Activated CD8-positive, alpha-beta memory T cell treated with anti-CD3 and anti-CD28 coated beads, Interleukin-2, amount 50 U/mL, for 1 hour (primary cell): ENCODE results near the gene TTC23L.
A peak's percentile ranks its signal among the peaks of the same experiment; 100 is the strongest.

Source experiments
- DNase-seq: peaks from one replicate; pipeline ENCODE4 v3.0.0-alpha.2; 2020; ENCODE audit errors: extremely low read depth

Gene TTC23L

GRCh38 chr5:34869256-34869655, 30.3 kb downstream of the TTC23L start:
- no peak for DNase-seq

- no peak for DNase-seq
Observed at GRCh38 chr5:34870382-34870781, 31.4 kb downstream of the TTC23L start.

- DNase-seq = no peak
Observed at GRCh38 chr5:34876275-34876674, 37.3 kb downstream of the TTC23L start.

GRCh38 chr5:34881246-34881645, 42.3 kb downstream of the TTC23L start:
- DNase-seq = no peak

GRCh38 chr5:34886392-34887119, 47.6 kb downstream of the TTC23L start:
- DNase-seq = no peak

- DNase-seq = no peak
Observed at GRCh38 chr5:34889394-34889793, 50.4 kb downstream of the TTC23L start.

- DNase-seq = no peak
Observed at GRCh38 chr5:34891981-34892380, 53.0 kb downstream of the TTC23L start.

- no peak for DNase-seq
Observed at GRCh38 chr5:34892414-34892813, 53.5 kb downstream of the TTC23L start.

GRCh38 chr5:34894716-34895115, 55.8 kb downstream of the TTC23L start:
- no peak for DNase-seq

- DNase-seq = no peak
Observed at GRCh38 chr5:34895641-34896419, 56.9 kb downstream of the TTC23L start.

- DNase-seq = no peak
Observed at GRCh38 chr5:34897646-34898045, 58.7 kb downstream of the TTC23L start.

GRCh38 chr5:34898258-34898895, 59.4 kb downstream of the TTC23L start:
- DNase-seq = no peak

GRCh38 chr5:34899066-34899465, 60.1 kb downstream of the TTC23L start:
- no peak for DNase-seq

- no peak for DNase-seq
Observed at GRCh38 chr5:34900652-34901051, 61.7 kb downstream of the TTC23L start.

GRCh38 chr5:34903260-34903659, 64.3 kb downstream of the TTC23L start:
- DNase-seq = no peak

- DNase-seq = no peak
Observed at GRCh38 chr5:34905564-34905963, 66.6 kb downstream of the TTC23L start.

GRCh38 chr5:34913072-34913471, 74.1 kb downstream of the TTC23L start:
- DNase-seq = no peak

GRCh38 chr5:34914671-34915138, 75.7 kb downstream of the TTC23L start:
- no peak for DNase-seq

- DNase-seq = peak; percentile 66
Observed at GRCh38 chr5:34915139-34915855, 76.3 kb downstream of the TTC23L start, which contains the start of the genes BRIX1 and RAD1. BRIX1 (plus strand) TSS chr5:34915711; CDS start chr5:34915739, 28 bp downstream. RAD1 (minus strand) TSS chr5:34915504; CDS start chr5:34914892, 612 bp downstream.

- DNase-seq = no peak
Observed at GRCh38 chr5:34915856-34916192, 76.9 kb downstream of the TTC23L start.

GRCh38 chr5:34916518-34916917, 77.6 kb downstream of the TTC23L start:
- DNase-seq = no peak

- DNase-seq = no peak
Observed at GRCh38 chr5:34918025-34918424, 79.1 kb downstream of the TTC23L start.
